Natural killer cell (primary cell): ENCODE results near the gene LRRC26. TPM values are rescaled to one million over a fixed set of nuclear protein-coding genes. Genes with fewer than 3 reads are reported as not detected.

Experiments
- ATAC-seq, 3 donors: fragments of 150-1000 bp in 2 of 3; fragments of 200-7000 bp in 1 of 3; cut with Tn5 transposase; 1 replicate in 1 of 3; 2 replicates in 2 of 3; pipeline ENCODE4 v1.10.0; 2021; ENCODE audit warnings: mild to moderate bottlenecking in 2 of 3, moderate library complexity in 2 of 3
- DNase-seq, 2 donors: peaks; one replicate each; pipeline versions ENCODE4 v3.0.0 to v3.0.0-alpha.2; 2013 to 2021; ENCODE audit warnings: mixed read lengths in 1 of 2
- H3K27ac ChIP-seq: one replicate; pipeline ENCODE4 v1.5.1; 2013; ENCODE audit warnings: mild to moderate bottlenecking, low read length
- H3K27me3 ChIP-seq: one replicate; pipeline ENCODE4 v1.6.1; 2013; ENCODE audit warnings: low read length; ENCODE audit not compliant: control insufficient read depth, insufficient read depth
- H3K36me3 ChIP-seq: one replicate; pipeline ENCODE4 v1.6.1; 2013; ENCODE audit warnings: low read length; ENCODE audit not compliant: control insufficient read depth, insufficient read depth
- H3K4me1 ChIP-seq: one replicate; pipeline ENCODE4 v1.6.1; 2013; ENCODE audit warnings: low read length; ENCODE audit not compliant: control insufficient read depth, insufficient read depth
- H3K4me3 ChIP-seq: one replicate; pipeline ENCODE4 v1.5.1; 2013; ENCODE audit warnings: low read length
- H3K9me3 ChIP-seq: one replicate; pipeline ENCODE4 v1.6.1; 2013; ENCODE audit warnings: low read length; ENCODE audit not compliant: control insufficient read depth, insufficient read depth
- H3K27ac Mint-ChIP-seq, 2 donors: one replicate each; pipeline ENCODE4 v1.8.0; 2022; ENCODE audit warnings: mild to moderate bottlenecking in 2 of 2, mixed read lengths in 2 of 2, moderate library complexity in 1 of 2
- H3K27me3 Mint-ChIP-seq, 2 donors: one replicate each; pipeline ENCODE4 v1.8.0; 2022; ENCODE audit warnings: low read depth in 2 of 2, mixed read lengths in 2 of 2
- H3K36me3 Mint-ChIP-seq: one replicate; pipeline ENCODE4 v1.8.0; 2022; ENCODE audit warnings: mixed read lengths
- H3K4me1 Mint-ChIP-seq, 2 donors: one replicate each; pipeline ENCODE4 v1.8.0; 2022; ENCODE audit warnings: mixed read lengths in 2 of 2
- H3K4me3 Mint-ChIP-seq: one replicate; pipeline ENCODE4 v1.8.0; 2022; ENCODE audit warnings: mild to moderate bottlenecking, moderate library complexity, mixed read lengths
- H3K9me3 Mint-ChIP-seq, 2 donors: one replicate each; pipeline ENCODE4 v1.8.0; 2022; ENCODE audit warnings: mixed read lengths in 2 of 2
- WGBS: methylation state at CpG from one replicate; pipeline ENCODE4 v1.1.7; 2013; ENCODE audit warnings: missing lambda C conversion rate; ENCODE audit not compliant: insufficient coverage; 5-methylcytosine and 5-hydroxymethylcytosine counted together
- intact Hi-C: fragments of 100-400 bp; cut with micrococcal nuclease; formaldehyde crosslinking; loops from one replicate; pipeline ENCODE4 v1.14.2; 2022
- total RNA-seq, 4 donors: library from RNA; stranded (reverse); fragments of 120-200 nt in 1 of 4; gene quantifications; one replicate each; pipeline versions ENCODE4 v1.2.3 to v1.2.4, GENCODE V29; 2013 to 2022
- TF ChIP-seq, protein P1 (sequence below): fragments of 200-600 bp; IDR thresholded peaks from one replicate; pipeline ENCODE4 v1.8.0; 2022; ENCODE audit warnings: antibody characterized with exemption

The LRRC26 gene
- total RNA-seq, 3 donors from 2014 or later (not counting 1 experiment from before 2014, with no cell fraction given): not detected

DNA sequence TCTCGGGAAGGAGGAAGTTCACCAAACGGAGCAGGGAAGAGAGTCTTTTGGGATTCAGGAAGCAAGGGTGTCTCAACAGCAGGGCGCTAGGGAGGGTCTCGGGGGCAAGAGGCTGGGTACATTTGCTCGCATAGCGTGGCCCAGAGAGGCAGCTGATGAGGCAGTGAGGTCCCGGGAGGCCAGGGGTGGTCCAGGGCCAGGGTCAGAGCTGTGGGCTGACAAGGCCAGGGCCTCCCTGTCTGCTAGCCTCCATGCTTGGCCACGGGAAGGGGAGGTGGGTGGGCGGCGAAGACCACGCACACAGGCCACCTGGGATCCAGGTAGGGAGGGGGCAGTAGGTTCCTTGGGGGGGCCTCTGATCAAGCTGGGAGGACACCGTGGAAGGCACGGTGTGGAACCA, 41.7 kb upstream of the LRRC26 start:
- TF ChIP-seq, protein P1, sequence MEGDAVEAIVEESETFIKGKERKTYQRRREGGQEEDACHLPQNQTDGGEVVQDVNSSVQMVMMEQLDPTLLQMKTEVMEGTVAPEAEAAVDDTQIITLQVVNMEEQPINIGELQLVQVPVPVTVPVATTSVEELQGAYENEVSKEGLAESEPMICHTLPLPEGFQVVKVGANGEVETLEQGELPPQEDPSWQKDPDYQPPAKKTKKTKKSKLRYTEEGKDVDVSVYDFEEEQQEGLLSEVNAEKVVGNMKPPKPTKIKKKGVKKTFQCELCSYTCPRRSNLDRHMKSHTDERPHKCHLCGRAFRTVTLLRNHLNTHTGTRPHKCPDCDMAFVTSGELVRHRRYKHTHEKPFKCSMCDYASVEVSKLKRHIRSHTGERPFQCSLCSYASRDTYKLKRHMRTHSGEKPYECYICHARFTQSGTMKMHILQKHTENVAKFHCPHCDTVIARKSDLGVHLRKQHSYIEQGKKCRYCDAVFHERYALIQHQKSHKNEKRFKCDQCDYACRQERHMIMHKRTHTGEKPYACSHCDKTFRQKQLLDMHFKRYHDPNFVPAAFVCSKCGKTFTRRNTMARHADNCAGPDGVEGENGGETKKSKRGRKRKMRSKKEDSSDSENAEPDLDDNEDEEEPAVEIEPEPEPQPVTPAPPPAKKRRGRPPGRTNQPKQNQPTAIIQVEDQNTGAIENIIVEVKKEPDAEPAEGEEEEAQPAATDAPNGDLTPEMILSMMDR: no peak
- Mint-ChIP-seq H3K9me3 (no peaks in the 10 kb centered on the region), H3K27me3 (no peaks in the 10 kb centered on the region), H3K4me3 (no peak overlapping the region), H3K4me1 (peaks cover 16% of the 10 kb centered on the region in 2 donors), H3K36me3 (no peaks in the 10 kb centered on the region), H3K27ac (no peak overlapping the region)
- DNase-seq (no peak), ATAC-seq (no peak)
- Histone ChIP-seq H3K27me3 (no peaks in the 10 kb centered on the region), H3K36me3 (no peaks in the 10 kb centered on the region), H3K9me3 (no peaks in the 10 kb centered on the region), H3K27ac (no peak overlapping the region), H3K4me3 (no peak overlapping the region), H3K4me1 (peaks cover 6% of the 10 kb centered on the region)
- WGBS: 88% methylated on average over 13 of the region's 13 CpGs
- intact Hi-C loops: no loop called here

DNA sequence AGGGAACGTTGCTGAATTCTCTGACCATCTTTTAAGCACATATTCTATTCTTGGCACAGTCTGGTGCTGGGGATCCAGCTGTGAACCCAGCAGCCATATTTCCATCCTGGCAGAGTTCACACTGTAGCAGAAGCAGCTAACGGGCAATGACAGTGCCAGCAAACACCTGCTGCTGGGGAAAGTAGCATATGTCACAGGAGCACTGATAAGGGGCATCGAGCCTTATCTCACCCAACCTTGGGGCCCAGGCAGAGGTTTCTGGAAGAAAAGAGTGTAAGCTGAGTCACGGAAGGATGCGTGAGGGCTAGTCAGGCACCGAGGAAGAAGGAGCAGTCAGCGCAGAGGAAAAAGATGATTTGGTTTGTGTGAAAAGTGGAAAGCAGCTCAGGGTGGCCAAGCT, 36.8 kb upstream of the LRRC26 start:
- no peaks in the 10 kb centered on the region for H3K36me3 Mint-ChIP-seq
- Histone ChIP-seq H3K4me1 (peaks cover 32% of the 10 kb centered on the region), H3K9me3 (no peaks in the 10 kb centered on the region), H3K4me3 (no peak overlapping the region), H3K36me3 (no peaks in the 10 kb centered on the region), H3K27me3 (no peaks in the 10 kb centered on the region), H3K27ac (no peak overlapping the region)
- intact Hi-C loops: no loop called here
- ATAC-seq (no peak), DNase-seq (no peak)
- no peaks in the 10 kb centered on the region for H3K27me3 Mint-ChIP-seq
- peak overlapping the region; percentile 92 to 96 for H3K27ac Mint-ChIP-seq
- peak overlapping the region; percentile 93 for H3K4me3 Mint-ChIP-seq
- no peaks in the 10 kb centered on the region for H3K9me3 Mint-ChIP-seq
- peaks cover 38 to 39% of the 10 kb centered on the region in 2 donors for H3K4me1 Mint-ChIP-seq
- TF ChIP-seq, protein P1: no peak
- WGBS: 87% methylated on average over 7 of the region's 7 CpGs

DNA sequence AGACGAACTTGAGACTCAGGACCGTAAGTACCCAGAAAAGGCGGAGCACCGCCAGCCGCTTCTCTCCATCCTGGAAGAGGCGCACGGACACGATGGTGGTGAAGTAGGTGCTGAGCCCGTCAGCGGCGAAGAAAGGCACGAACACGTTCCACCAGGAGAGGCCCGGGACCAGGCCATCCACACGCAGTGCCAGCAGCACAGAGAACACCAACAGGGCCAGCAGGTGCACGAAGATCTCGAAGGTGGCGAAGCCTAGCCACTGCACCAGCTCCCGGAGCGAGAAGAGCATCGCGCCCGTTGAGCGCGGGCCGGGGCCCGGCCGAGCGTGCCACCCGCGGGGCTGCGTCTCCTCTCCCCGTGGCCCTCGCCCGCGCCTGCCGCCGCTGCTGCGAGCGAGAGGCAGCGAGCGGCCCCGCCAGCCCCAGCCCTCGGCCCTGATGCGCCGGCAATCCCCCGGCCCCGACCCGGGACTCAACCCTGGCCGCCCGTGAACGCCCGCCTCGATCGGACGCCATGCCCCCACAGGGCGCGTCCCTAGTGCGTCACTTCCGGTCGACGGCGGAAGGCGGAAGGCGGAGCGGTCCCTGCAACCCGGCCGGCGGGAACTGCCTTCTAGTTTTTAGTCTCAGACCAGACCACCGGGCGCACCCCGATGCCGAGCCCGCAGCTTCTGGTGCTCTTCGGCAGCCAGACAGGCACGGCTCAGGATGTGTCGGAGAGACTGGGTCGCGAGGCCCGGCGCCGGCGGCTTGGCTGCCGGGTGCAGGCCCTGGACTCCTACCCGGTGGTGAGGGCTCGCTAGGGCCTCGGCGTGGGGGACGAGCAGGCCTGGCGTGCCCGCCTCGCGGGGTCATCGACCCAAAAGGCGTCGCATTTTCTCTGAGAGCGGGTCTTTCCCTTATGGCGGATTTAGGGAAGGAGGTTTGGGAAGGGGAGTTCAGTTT, 35.5 kb upstream of the LRRC26 start, which contains the start of the genes NDOR1 and TMEM203:
Gene NDOR1, plus strand, starts transcription at position 575 of the 944 bp plus-strand sequence. Its CDS starts 78 bp downstream, at position 653.
Gene TMEM203, minus strand, starts transcription at position 523 of the 944 bp plus-strand sequence. Its CDS starts 234 bp downstream, at position 289.
- H3K4me1 ChIP-seq: peaks cover 39% of the 10 kb centered on the region
- under 1% methylated on average over 98 of the region's 98 CpGs for WGBS

More for the DNA sequence above, 35.5 kb upstream of the LRRC26 start, which contains the start of the genes NDOR1 and TMEM203:
- Histone ChIP-seq H3K27ac (peak within 1 kb of the TSS; percentile 80), H3K4me3 (peak within 1 kb of the TSS; percentile 81), H3K36me3 (no peaks in the 10 kb centered on the region), H3K9me3 (no peaks in the 10 kb centered on the region), H3K27me3 (no peaks in the 10 kb centered on the region)
- Mint-ChIP-seq H3K4me1 (peaks cover 37 to 45% of the 10 kb centered on the region in 2 donors), H3K4me3 (peak within 1 kb of the TSS; percentile 93), H3K9me3 (no peaks in the 10 kb centered on the region), H3K36me3 (no peaks in the 10 kb centered on the region), H3K27me3 (no peaks in the 10 kb centered on the region), H3K27ac (peak within 1 kb of the TSS; percentile 92 to 96)
- intact Hi-C loops: loop anchor here (1.0 to 2.0 kb wide), 2 partner anchors 17 kb away; partner anchors contain the start of genes ANAPC2, RNF208 and SSNA1
- TF ChIP-seq, protein P1: no peak
- peak; percentile 95 for DNase-seq
- ATAC-seq: peak; percentile 52 to 63 (median 56)
